Measurements from ENCODE around the gene C18orf63.
"Not testable (repeated sequence)": the region's sequence is repeated elsewhere in the genome, so short reads cannot be mapped to it uniquely, and the experiment has no call there.

Gene C18orf63

GRCh38 chr18:74286106-74286855 lies 29.4 kb upstream of the C18orf63 start:
- no peak for DNase-seq (ENCODE audit: low read depth in 3 of 3)

- DNase-seq (ENCODE audit: low read depth in 3 of 3): no peak
Observed at GRCh38 chr18:74286856-74287255, 28.8 kb upstream of the C18orf63 start.

- no peak for DNase-seq (ENCODE audit: low read depth in 3 of 3)
Observed at GRCh38 chr18:74288041-74288440, 27.6 kb upstream of the C18orf63 start.

GRCh38 chr18:74288730-74289129 lies 26.9 kb upstream of the C18orf63 start:
- no peak for DNase-seq (ENCODE audit: low read depth in 3 of 3)

GRCh38 chr18:74289137-74289536 lies 26.5 kb upstream of the C18orf63 start:
- no peak for DNase-seq (ENCODE audit: low read depth in 3 of 3)

GRCh38 chr18:74290021-74290420 lies 25.6 kb upstream of the C18orf63 start:
- no peak for DNase-seq (ENCODE audit: low read depth in 3 of 3)

- no peak for DNase-seq (ENCODE audit: low read depth in 3 of 3)
Observed at GRCh38 chr18:74290794-74291471, 24.7 kb upstream of the C18orf63 start.

- no peak for DNase-seq (ENCODE audit: low read depth in 3 of 3)
Observed at GRCh38 chr18:74291472-74291770, 24.2 kb upstream of the C18orf63 start.

GRCh38 chr18:74291771-74292540 lies 23.7 kb upstream of the C18orf63 start, which contains the start of gene CYB5A:
Gene CYB5A (minus strand): TSS chr18:74291963. CDS start chr18:74291875, 88 bp downstream.
- peak; percentile 97 to 99 (median 98) for DNase-seq (ENCODE audit: low read depth in 3 of 3)

- no peak for DNase-seq (ENCODE audit: low read depth in 3 of 3)
Observed at GRCh38 chr18:74292541-74292858, 23.1 kb upstream of the C18orf63 start.

- DNase-seq (ENCODE audit: low read depth in 3 of 3): not testable (repeated sequence)
Observed at GRCh38 chr18:74292982-74293381, 22.7 kb upstream of the C18orf63 start.

- DNase-seq (ENCODE audit: low read depth in 3 of 3): no peak
Observed at GRCh38 chr18:74294526-74294925, 21.1 kb upstream of the C18orf63 start.

GRCh38 chr18:74299162-74299561 lies 16.5 kb upstream of the C18orf63 start:
- no peak for DNase-seq (ENCODE audit: low read depth in 3 of 3)

GRCh38 chr18:74299746-74300145 lies 15.9 kb upstream of the C18orf63 start:
- DNase-seq (ENCODE audit: low read depth in 3 of 3): no peak

- no peak for DNase-seq (ENCODE audit: low read depth in 3 of 3)
Observed at GRCh38 chr18:74303306-74303705, 12.3 kb upstream of the C18orf63 start.

GRCh38 chr18:74303936-74304335 lies 11.7 kb upstream of the C18orf63 start:
- DNase-seq (ENCODE audit: low read depth in 3 of 3): no peak

GRCh38 chr18:74310411-74310810 lies 5.2 kb upstream of the C18orf63 start:
- DNase-seq (ENCODE audit: low read depth in 3 of 3): no peak

GRCh38 chr18:74311000-74311399 lies 4.6 kb upstream of the C18orf63 start:
- DNase-seq (ENCODE audit: low read depth in 3 of 3): no peak

GRCh38 chr18:74314759-74315463 lies 728 bp upstream of the C18orf63 start:
- no peak for DNase-seq (ENCODE audit: low read depth in 3 of 3)

- no peak for DNase-seq (ENCODE audit: low read depth in 3 of 3)
Observed at GRCh38 chr18:74316257-74317170, 875 bp downstream of the C18orf63 start.

- DNase-seq (ENCODE audit: low read depth in 3 of 3): no peak
Observed at GRCh38 chr18:74326231-74326630, 10.6 kb downstream of the C18orf63 start.

Data from stimulated activated CD4-positive, alpha-beta T cell treated with anti-CD3 and anti-CD28 coated beads, TNF-alpha, amount 100 ng/mL, for 4 hours (primary cell).